Stimulated activated CD8-positive, alpha-beta memory T cell treated with anti-CD3 and anti-CD28 coated beads, Interleukin-7, amount 100 ng/mL, for 24 hours (primary cell): ENCODE data around the gene HRH1.
"Not testable (repeated sequence)": the region's sequence is repeated elsewhere in the genome, so short reads cannot be mapped to it uniquely, and the experiment has no call there.

Experiments
- DNase-seq: peaks from one replicate; pipeline ENCODE4 v3.0.0-alpha.2; 2020; ENCODE audit warnings: low read depth

HRH1 gene

GRCh38 chr3:11204697-11205348 lies 50.5 kb downstream of the HRH1 start:
- no peak for DNase-seq

- not testable (repeated sequence) for DNase-seq
Measured at GRCh38 chr3:11205881-11206280, 51.6 kb downstream of the HRH1 start.

- DNase-seq = no peak
Measured at GRCh38 chr3:11206316-11206715, 52.0 kb downstream of the HRH1 start.

GRCh38 chr3:11206953-11207352 lies 52.7 kb downstream of the HRH1 start:
- DNase-seq = no peak

- DNase-seq = no peak
Measured at GRCh38 chr3:11211531-11212298, 57.4 kb downstream of the HRH1 start.

- no peak for DNase-seq
Measured at GRCh38 chr3:11212299-11212608, 58.0 kb downstream of the HRH1 start.

- no peak for DNase-seq
Measured at GRCh38 chr3:11212784-11213183, 58.5 kb downstream of the HRH1 start.

GRCh38 chr3:11213810-11214450 lies 59.6 kb downstream of the HRH1 start:
- no peak for DNase-seq

- DNase-seq = no peak
Measured at GRCh38 chr3:11214451-11214978, 60.2 kb downstream of the HRH1 start.

- DNase-seq = not testable (repeated sequence)
Measured at GRCh38 chr3:11217370-11217769, 63.1 kb downstream of the HRH1 start.

- DNase-seq = no peak
Measured at GRCh38 chr3:11220230-11220629, 65.9 kb downstream of the HRH1 start.

- DNase-seq = no peak
Measured at GRCh38 chr3:11221818-11222415, 67.6 kb downstream of the HRH1 start.

- DNase-seq = no peak
Measured at GRCh38 chr3:11224010-11224409, 69.7 kb downstream of the HRH1 start.

GRCh38 chr3:11224870-11225229 lies 70.6 kb downstream of the HRH1 start:
- DNase-seq = no peak

GRCh38 chr3:11226042-11226370 lies 71.7 kb downstream of the HRH1 start:
- no peak for DNase-seq

- no peak for DNase-seq
Measured at GRCh38 chr3:11228041-11228440, 73.7 kb downstream of the HRH1 start.

GRCh38 chr3:11230125-11230524 lies 75.8 kb downstream of the HRH1 start:
- DNase-seq = no peak

- no peak for DNase-seq
Measured at GRCh38 chr3:11230832-11231231, 76.5 kb downstream of the HRH1 start.

GRCh38 chr3:11235385-11235784 lies 81.1 kb downstream of the HRH1 start:
- DNase-seq = no peak

- DNase-seq = peak; percentile 60
Measured at GRCh38 chr3:11236588-11237461, 82.5 kb downstream of the HRH1 start.

GRCh38 chr3:11238060-11238459 lies 83.8 kb downstream of the HRH1 start:
- DNase-seq = no peak

GRCh38 chr3:11238880-11239279 lies 84.6 kb downstream of the HRH1 start:
- DNase-seq = no peak
